Activated T-helper 2 cell treated with anti-CD3 and anti-CD28 coated beads, Interferon-gamma antibody, Interleukin-2, Interleukin-4, amounts not matched to agents 10 μg/mL and 5 μg/mL and 100 μg/mL, durations not matched to agents 14 hours and 24 hours and 36 hours (primary cell): Measurements from ENCODE around the gene RASA4. TPM values are rescaled to one million over a fixed set of nuclear protein-coding genes. Genes with fewer than 3 reads are reported as not detected.
"Not testable (repeated sequence)": the region's sequence is repeated elsewhere in the genome, so short reads cannot be mapped to it uniquely, and the experiment has no call there.

ENCODE experiments used
- DNase-seq: peaks from one replicate; pipeline ENCODE4 v3.0.0; 2021; ENCODE audit warnings: low spot score
- H3K27ac Mint-ChIP-seq: one replicate; pipeline ENCODE4 v1.8.0; 2021; ENCODE audit warnings: mixed read lengths
- H3K27me3 Mint-ChIP-seq: one replicate; pipeline ENCODE4 v1.8.0; 2021; ENCODE audit warnings: low read depth, mixed read lengths
- H3K36me3 Mint-ChIP-seq: one replicate; pipeline ENCODE4 v1.8.0; 2021; ENCODE audit warnings: low read depth, mixed read lengths
- H3K4me1 Mint-ChIP-seq: one replicate; pipeline ENCODE4 v1.8.0; 2021; ENCODE audit warnings: low read depth, mixed read lengths
- H3K4me3 Mint-ChIP-seq: one replicate; pipeline ENCODE4 v1.8.0; 2021; ENCODE audit warnings: low read depth, mild to moderate bottlenecking, moderate library complexity, mixed read lengths
- H3K9me3 Mint-ChIP-seq: one replicate; pipeline ENCODE4 v1.8.0; 2021; ENCODE audit warnings: mixed read lengths
- intact Hi-C: fragments of 100-400 bp; cut with micrococcal nuclease; formaldehyde crosslinking; loops from one replicate; pipeline ENCODE4 v1.15.1; 2023
- total RNA-seq: library from RNA; stranded (reverse); gene quantifications from 2 replicates; pipeline ENCODE4 v1.2.3, GENCODE V29; 2022

The RASA4 gene
- total RNA-seq: 45.5 and 46.6 TPM in 2 replicates

DNA sequence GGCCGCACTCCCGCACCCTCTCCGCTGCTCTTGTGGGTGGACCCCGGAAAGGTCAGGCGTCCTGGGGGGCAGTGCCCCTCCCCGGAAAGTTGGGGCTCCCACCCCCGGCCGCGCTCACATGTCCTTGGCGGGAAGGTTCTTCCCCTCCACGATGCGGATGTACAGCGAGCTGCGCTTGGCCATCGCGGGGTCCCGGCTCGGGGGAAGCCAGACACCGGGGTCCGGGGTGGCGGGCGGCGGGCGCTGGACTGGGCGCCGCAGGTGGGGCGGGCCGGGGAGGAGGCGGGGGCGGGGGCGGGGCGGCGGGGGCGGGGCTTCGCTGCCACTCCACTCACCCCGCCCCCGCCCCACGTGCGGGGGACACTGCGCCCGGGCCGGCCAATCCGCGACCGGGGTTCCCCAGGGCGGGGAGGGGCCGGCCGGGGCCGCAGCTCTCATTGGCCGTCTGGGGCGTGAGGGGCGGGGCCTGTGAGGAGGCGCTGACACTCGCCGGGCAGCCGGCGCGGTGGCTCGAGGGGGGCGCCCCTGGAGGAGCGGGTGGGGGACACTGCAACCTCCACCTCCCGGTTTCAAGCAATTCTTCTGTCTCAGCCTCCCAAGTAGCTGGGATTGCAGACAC, at the start of gene RASA4:
Gene RASA4 (minus strand): TSS at position 250 of the 619 bp plus-strand sequence. CDS start 67 bp downstream, at position 183.
- H3K27me3 Mint-ChIP-seq: not testable (repeated sequence)

DNA sequence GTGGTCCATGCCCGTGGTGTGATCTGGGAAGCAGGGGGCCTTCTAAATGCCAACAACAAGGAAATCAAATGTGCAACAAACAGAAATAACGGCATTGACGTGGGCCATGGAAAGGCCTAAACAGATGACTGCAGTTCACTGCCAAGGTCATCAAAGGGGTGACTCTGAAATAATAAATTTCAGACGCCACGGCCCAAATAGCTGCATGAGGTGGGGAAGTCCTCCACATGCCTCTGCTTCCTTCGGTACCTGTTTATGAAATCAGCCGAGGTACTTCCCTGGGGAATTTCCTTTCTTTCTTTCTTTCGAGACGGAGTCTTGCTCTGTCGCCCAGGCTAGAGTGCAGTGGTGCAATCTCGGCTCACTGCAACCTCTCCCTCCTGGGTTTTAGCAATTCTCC, 48.2 kb upstream of the RASA4 start:
- H3K36me3 Mint-ChIP-seq, H3K27ac Mint-ChIP-seq, H3K27me3 Mint-ChIP-seq, intact Hi-C loops, H3K4me3 Mint-ChIP-seq, DNase-seq, H3K9me3 Mint-ChIP-seq, H3K4me1 Mint-ChIP-seq: not testable (repeated sequence)

More for the DNA sequence above, at the start of gene RASA4:
- H3K4me3 Mint-ChIP-seq, H3K9me3 Mint-ChIP-seq, H3K27ac Mint-ChIP-seq, intact Hi-C loops, H3K36me3 Mint-ChIP-seq, H3K4me1 Mint-ChIP-seq: not testable (repeated sequence)
- peak; percentile 42 for DNase-seq

DNA sequence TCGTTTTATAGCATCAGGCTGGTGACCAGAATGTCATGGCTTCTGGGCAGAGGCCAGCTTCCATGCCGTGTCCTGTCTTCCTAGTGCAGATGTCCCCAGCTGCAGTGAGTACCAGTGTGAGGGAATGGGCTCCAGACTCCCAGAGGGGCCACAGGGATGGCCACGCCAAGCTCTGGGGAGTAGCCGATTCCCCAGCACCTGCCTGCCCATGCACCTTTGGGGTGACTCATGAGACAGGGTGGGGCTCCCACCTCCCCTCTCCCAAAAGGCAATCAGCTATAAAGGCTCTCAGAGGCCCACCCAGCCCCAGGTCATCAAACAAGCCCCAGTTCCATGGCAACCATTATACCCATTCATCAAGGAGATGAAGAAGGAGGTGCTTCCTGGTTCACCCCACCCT, 33.4 kb upstream of the RASA4 start, which contains the start of gene SPDYE2B:
Gene SPDYE2B (plus strand): TSS at position 396 of the 400 bp plus-strand sequence. CDS start 2,030 bp downstream, outside the sequence.
- H3K27me3 Mint-ChIP-seq, H3K27ac Mint-ChIP-seq, intact Hi-C loops, H3K9me3 Mint-ChIP-seq, H3K36me3 Mint-ChIP-seq, H3K4me1 Mint-ChIP-seq, H3K4me3 Mint-ChIP-seq, DNase-seq: not testable (repeated sequence)

DNA sequence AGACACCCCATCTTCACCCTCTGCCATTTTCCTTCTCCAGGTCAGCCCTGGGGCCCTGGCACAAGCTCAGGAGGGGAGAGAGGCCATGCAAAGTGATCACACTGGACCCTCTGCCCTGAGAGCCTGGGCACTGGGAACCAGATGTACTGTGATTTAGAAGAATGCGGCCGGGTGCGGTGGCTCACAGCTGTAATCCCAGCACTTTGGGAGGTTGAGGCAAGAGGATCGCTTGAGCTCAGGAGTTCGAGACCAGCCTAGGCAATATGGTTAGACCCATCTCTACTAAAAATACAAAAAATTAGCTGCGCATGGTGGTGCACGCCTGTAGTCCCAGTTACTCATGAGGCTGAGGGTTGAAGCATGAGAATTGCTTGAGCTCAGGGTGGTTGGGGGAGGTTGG, 31.3 kb upstream of the RASA4 start:
- H3K9me3 Mint-ChIP-seq, H3K4me3 Mint-ChIP-seq, H3K27me3 Mint-ChIP-seq, intact Hi-C loops, H3K27ac Mint-ChIP-seq, H3K36me3 Mint-ChIP-seq, DNase-seq, H3K4me1 Mint-ChIP-seq: not testable (repeated sequence)

- intact Hi-C loops, H3K36me3 Mint-ChIP-seq, H3K9me3 Mint-ChIP-seq, H3K4me3 Mint-ChIP-seq, DNase-seq, H3K27me3 Mint-ChIP-seq, H3K27ac Mint-ChIP-seq, H3K4me1 Mint-ChIP-seq: not testable (repeated sequence)
Observed at GRCh38 chr7:102643404-102643803, 26.8 kb upstream of the RASA4 start.

DNA sequence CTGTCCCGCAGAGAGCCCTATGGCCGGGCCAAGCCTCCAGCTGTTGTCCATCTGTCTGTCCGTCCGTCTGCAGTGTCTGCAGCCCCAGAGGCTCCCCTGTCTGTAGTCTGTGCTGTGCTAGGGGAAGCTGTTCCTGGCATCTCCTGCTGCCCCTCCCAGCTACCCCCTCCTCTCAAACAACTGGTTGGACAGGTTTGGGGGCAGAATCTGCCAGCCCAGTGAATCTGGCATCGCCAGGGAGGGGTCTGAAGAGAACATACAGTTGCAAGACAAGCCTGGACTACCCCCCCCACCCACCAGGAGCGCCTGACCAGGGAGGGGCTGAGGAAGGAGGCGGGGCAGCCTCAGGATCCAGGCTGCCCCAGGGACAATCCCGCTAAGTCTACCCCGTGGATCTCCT, 26.1 kb upstream of the RASA4 start, which contains the start of gene UPK3BL1:
Gene UPK3BL1 (minus strand): TSS at position 101 of the 400 bp plus-strand sequence. CDS start 50 bp downstream, at position 51.
- H3K4me3 Mint-ChIP-seq, H3K27ac Mint-ChIP-seq, H3K27me3 Mint-ChIP-seq, DNase-seq, H3K9me3 Mint-ChIP-seq, intact Hi-C loops, H3K36me3 Mint-ChIP-seq, H3K4me1 Mint-ChIP-seq: not testable (repeated sequence)

GRCh38 chr7:102638848-102639247, 22.3 kb upstream of the RASA4 start:
- H3K9me3 Mint-ChIP-seq, H3K4me3 Mint-ChIP-seq, DNase-seq: not testable (repeated sequence)

GRCh38 chr7:102636956-102637355, 20.4 kb upstream of the RASA4 start:
- H3K4me3 Mint-ChIP-seq, H3K9me3 Mint-ChIP-seq, H3K27ac Mint-ChIP-seq, H3K4me1 Mint-ChIP-seq, H3K36me3 Mint-ChIP-seq, intact Hi-C loops, H3K27me3 Mint-ChIP-seq, DNase-seq: not testable (repeated sequence)

More at GRCh38 chr7:102638848-102639247, 22.3 kb upstream of the RASA4 start:
- intact Hi-C loops, H3K27ac Mint-ChIP-seq, H3K4me1 Mint-ChIP-seq, H3K27me3 Mint-ChIP-seq, H3K36me3 Mint-ChIP-seq: not testable (repeated sequence)

- intact Hi-C loops, DNase-seq, H3K27me3 Mint-ChIP-seq, H3K4me1 Mint-ChIP-seq, H3K27ac Mint-ChIP-seq, H3K9me3 Mint-ChIP-seq, H3K36me3 Mint-ChIP-seq, H3K4me3 Mint-ChIP-seq: not testable (repeated sequence)
Observed at GRCh38 chr7:102635354-102635753, 18.8 kb upstream of the RASA4 start.

DNA sequence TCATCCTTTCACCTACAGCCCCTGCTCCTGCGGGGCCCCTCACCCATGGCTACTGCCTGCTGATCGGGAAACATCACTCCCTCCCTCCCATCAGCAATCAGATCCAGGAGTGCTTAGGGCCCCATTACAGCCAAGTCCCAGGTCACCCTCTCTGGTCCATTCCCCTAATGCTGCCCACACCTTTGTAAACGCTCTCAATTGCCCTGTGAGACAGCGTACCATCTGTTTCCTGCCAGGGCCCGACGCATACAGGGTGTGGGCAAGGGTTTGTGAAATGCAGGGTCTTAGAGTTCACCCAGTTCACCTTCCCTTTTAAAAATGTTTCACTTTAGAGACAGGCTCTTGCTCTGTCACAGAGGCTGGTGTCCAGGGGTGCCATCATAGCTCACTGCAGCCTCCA, 17.7 kb upstream of the RASA4 start:
- DNase-seq, intact Hi-C loops, H3K36me3 Mint-ChIP-seq, H3K9me3 Mint-ChIP-seq, H3K27me3 Mint-ChIP-seq, H3K4me3 Mint-ChIP-seq, H3K27ac Mint-ChIP-seq, H3K4me1 Mint-ChIP-seq: not testable (repeated sequence)

- H3K27me3 Mint-ChIP-seq, H3K4me3 Mint-ChIP-seq, H3K4me1 Mint-ChIP-seq, DNase-seq, intact Hi-C loops, H3K36me3 Mint-ChIP-seq, H3K9me3 Mint-ChIP-seq, H3K27ac Mint-ChIP-seq: not testable (repeated sequence)
Observed at GRCh38 chr7:102630622-102631021, 14.1 kb upstream of the RASA4 start.

GRCh38 chr7:102627271-102627904, 10.8 kb upstream of the RASA4 start:
- H3K4me3 Mint-ChIP-seq, H3K4me1 Mint-ChIP-seq, H3K9me3 Mint-ChIP-seq, intact Hi-C loops, DNase-seq, H3K36me3 Mint-ChIP-seq, H3K27me3 Mint-ChIP-seq, H3K27ac Mint-ChIP-seq: not testable (repeated sequence)

DNA sequence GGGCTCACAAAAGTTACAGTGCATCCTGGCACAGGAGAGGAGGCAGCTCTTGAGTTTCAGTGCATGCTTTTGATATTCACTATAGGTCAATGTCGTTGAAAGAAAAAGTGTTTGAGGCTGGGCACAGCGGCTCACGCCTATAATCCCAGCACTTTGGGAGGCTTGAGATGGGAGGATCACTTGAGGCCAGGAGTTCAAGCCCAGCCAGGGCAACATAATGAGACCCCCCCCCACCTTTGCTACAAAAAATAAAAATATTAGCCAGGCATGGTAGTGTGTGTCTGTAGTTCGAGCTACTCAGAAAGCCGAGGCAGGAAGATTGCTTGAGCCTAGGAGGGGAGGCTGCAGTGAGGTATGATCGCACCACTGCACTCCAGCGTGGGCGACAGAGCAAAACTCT, 1.6 kb upstream of the RASA4 start:
- DNase-seq: not testable (repeated sequence)

More for the DNA sequence above, 1.6 kb upstream of the RASA4 start:
- H3K27ac Mint-ChIP-seq, H3K27me3 Mint-ChIP-seq, intact Hi-C loops, H3K4me3 Mint-ChIP-seq, H3K9me3 Mint-ChIP-seq, H3K36me3 Mint-ChIP-seq, H3K4me1 Mint-ChIP-seq: not testable (repeated sequence)
